Measurements from ENCODE around the gene SLC38A8.

SLC38A8 gene

GRCh38 chr16:83969771-83970429 lies 72.7 kb downstream of the SLC38A8 start:
- DNase-seq (ENCODE audit: low read depth) = no peak

- no peak for DNase-seq (ENCODE audit: low read depth)
Observed at GRCh38 chr16:83968891-83969649, 73.5 kb downstream of the SLC38A8 start.

DNA sequence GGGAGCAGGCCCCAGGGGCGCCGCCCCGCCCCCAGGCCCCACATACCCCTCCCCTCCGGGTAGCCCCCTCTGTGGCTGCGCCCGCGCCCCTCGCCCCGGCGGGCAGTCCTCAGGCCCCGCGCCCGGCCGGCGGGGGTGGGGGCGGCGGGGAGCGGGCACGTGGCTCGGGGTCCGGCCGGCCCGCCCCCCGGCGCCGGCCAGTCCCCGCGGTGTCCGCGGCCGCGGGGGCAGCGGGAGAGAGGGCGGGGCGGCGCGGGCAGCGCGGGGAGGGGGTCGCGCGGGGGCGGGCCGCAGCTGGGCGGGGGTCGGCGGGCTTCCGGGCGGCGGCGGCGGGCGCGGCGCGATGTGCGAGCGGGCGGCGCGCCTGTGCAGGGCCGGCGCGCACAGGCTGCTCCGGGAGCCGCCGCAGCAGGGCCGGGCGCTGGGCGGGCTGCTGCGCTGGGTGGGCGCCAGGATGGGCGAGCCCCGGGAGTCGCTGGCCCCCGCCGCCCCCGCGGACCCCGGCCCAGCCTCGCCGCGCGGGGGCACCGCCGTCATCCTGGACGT lies 74.2 kb downstream of the SLC38A8 start:
- no peak for DNase-seq (ENCODE audit: low read depth)

GRCh38 chr16:83967838-83968305 lies 74.7 kb downstream of the SLC38A8 start, which contains the start of gene NECAB2:
Gene NECAB2 (plus strand): TSS chr16:83968244. CDS start chr16:83968649, 405 bp downstream.
- peak; percentile 6 for DNase-seq (ENCODE audit: low read depth)

DNA sequence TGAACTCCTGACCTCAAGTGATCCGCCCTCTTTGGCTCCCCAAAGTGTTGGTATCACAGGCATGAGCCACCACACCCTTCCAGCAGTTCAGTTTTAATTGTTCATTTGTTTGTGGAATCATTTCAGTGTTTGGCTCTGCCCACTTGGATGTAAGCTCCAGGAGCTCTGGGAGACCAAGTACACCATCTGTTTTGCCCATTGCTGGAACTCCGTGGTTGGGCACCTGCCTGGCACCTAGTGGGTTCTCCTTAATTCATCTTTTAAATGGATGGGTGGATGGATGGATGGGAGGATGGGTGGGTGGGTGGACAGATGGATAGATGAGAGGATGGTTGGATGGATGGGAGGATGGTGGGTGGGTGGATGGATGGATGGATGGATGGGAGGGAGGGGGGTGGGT lies 75.5 kb downstream of the SLC38A8 start:
- no peak for DNase-seq (ENCODE audit: low read depth)

DNA sequence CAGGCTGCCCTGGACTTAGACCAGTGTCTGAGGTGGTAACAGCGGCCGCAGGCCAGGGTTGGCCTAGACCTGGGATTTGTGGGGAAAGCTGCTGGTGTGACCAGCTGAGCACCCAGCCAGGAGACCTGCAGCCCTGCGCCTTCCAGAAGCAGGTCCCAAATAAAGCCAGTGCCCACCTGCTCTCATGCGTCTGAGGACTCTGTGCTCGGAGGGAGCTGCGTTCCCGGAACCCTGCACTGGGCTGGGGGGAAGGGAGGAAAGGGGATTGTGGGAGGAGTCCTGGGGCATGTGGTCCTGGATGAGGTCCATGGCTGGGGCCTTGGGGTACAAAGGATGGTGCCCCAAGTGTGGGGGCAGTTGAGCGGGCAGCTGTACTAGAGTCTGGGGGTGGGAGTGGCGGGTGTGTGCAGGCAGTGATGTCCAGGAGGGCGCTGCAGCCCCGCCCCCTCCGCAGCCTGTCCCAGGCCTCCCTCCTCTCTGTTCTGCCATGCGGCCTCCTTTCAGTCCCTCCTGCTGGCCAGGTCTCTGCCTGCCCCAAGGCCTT lies 76.4 kb downstream of the SLC38A8 start:
- DNase-seq (ENCODE audit: low read depth) = no peak

DNA sequence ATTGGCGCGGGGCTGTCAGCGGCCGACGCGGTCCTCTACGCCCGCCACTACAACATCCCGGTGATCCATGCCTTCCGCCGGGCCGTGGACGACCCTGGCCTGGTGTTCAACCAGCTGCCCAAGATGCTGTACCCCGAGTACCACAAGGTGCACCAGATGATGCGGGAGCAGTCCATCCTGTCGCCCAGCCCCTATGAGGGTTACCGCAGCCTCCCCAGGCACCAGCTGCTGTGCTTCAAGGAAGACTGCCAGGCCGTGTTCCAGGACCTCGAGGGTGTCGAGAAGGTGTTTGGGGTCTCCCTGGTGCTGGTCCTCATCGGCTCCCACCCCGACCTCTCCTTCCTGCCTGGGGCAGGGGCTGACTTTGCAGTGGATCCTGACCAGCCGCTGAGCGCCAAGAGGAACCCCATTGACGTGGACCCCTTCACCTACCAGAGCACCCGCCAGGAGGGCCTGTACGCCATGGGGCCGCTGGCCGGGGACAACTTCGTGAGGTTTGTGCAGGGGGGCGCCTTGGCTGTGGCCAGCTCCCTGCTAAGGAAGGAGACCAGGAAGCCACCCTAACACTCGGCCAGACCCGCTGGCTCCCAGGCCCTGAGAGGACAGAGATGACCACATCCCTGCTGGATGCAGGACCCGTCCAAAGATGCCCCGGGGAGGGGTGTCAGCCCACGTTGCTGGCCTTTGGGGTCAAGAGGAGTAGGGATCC lies 77.0 kb downstream of the SLC38A8 start:
- DNase-seq (ENCODE audit: low read depth) = no peak

- DNase-seq (ENCODE audit: low read depth) = no peak
Observed at GRCh38 chr16:83964684-83965443, 77.7 kb downstream of the SLC38A8 start.

GRCh38 chr16:83963277-83964119 lies 79.1 kb downstream of the SLC38A8 start:
- no peak for DNase-seq (ENCODE audit: low read depth)

- DNase-seq (ENCODE audit: low read depth) = no peak
Observed at GRCh38 chr16:83961591-83961990, 81.0 kb downstream of the SLC38A8 start.

- no peak for DNase-seq (ENCODE audit: low read depth)
Observed at GRCh38 chr16:83960521-83961249, 81.9 kb downstream of the SLC38A8 start.
